Heart left ventricle (tissue), 13 donors: ENCODE results near the gene SUSD4.

Source experiments
- CTCF ChIP-seq, 12 donors: fragments of 200-600 bp; sonication (generic) in 4 of 12; IDR thresholded peaks; one replicate each; pipeline versions ENCODE4 v1.5.0 to v1.8.0; 2018 to 2022; ENCODE audit warnings: antibody characterized with exemption in 12 of 12, mild to moderate bottlenecking in 5 of 12
- POLR2A ChIP-seq, 2 donors: fragments of 450-650 bp; IDR thresholded peaks; one replicate each; pipeline ENCODE4 v1.6.1; 2017; ENCODE audit warnings: antibody characterized with exemption in 2 of 2, mild to moderate bottlenecking in 2 of 2, moderate library complexity in 2 of 2
- donor health status: ischemic (EF 13 %, LVEDD 7.1; RV severe dilation, severe dysfunction).
- donor health status: DM: no; HTN: yes; CAD: no.
- donor health status: DM: no; HTN: no; CAD: no.
- donor health status: ischemic (EF 25% LVEDD 6.9; RV normal size, moderate dysfunction).
- donor health status: ischemic (EF 25% LVEDD 5.7; RV mildly dilated, moderate dysfunction).
- donor health status: ischemic (EF 35%, LVEDD 5.7; RV mildly dilated, moderate dysfunction).
- donor health status: nonischemic (EF 11% LVEDD 7.7; RV severe dilation, severe dysfunction).
- donor health status: DM: yes; HTN: yes; CAD: no.
- donor health status: PGD.
- donor health status: ischemic (EF 29% LVEDD 5.4; RV normal size, mild dysfunction).
- donor health status: nonischemic (EF 23%, LVEDD 6.1; RV moderate dilation, normal function).

- TF ChIP-seq CTCF (IDR thresholded peaks at IDR 0.05) = no peak
- TF ChIP-seq POLR2A (IDR thresholded peaks at IDR 0.05) = no peak
Observed at GRCh38 chr1:223188618-223189356, 175.2 kb downstream of the SUSD4 start.
